Right lobe of liver (tissue), 6 donors: ENCODE data around the gene HSF2BP. TPM values are rescaled to one million over a fixed set of nuclear protein-coding genes. Genes with fewer than 3 reads are reported as not detected.

ENCODE experiments used
- ATAC-seq, 4 donors: fragments of 200-7000 bp; cut with Tn5 transposase; one replicate each; pipeline ENCODE4 v1.9.1; 2020; ENCODE audit warnings: mild to moderate bottlenecking in 4 of 4, moderate library complexity in 4 of 4
- DNase-seq, 3 donors: peaks; one replicate each; pipeline ENCODE4 v3.0.0-alpha.2; 2020
- H3K27ac ChIP-seq, 3 donors: fragments of 200-600 bp; one replicate each; pipeline ENCODE4 v1.8.0; 2022
- H3K27me3 ChIP-seq, 2 donors: fragments of 200-600 bp; one replicate each; pipeline ENCODE4 v1.8.0; 2022
- H3K36me3 ChIP-seq, 4 donors: fragments of 200-600 bp; sonication (generic) in 1 of 4; one replicate each; pipeline versions ENCODE4 v1.5.1 to v1.8.0; 2017 to 2022; ENCODE audit warnings: control low read depth in 1 of 4
- H3K4me1 ChIP-seq, 4 donors: fragments of 200-600 bp; sonication (generic) in 1 of 4; one replicate each; pipeline versions ENCODE4 v1.5.1 to v1.8.0; 2017 to 2022; ENCODE audit warnings: control low read depth in 1 of 4
- H3K4me3 ChIP-seq, 3 donors: fragments of 200-600 bp; one replicate each; pipeline ENCODE4 v1.8.0; 2022
- H3K9me3 ChIP-seq, 4 donors: fragments of 200-600 bp; sonication (generic) in 1 of 4; one replicate each; pipeline versions ENCODE4 v1.5.1 to v1.8.0; 2017 to 2022; ENCODE audit warnings: control low read depth in 1 of 4
- CTCF ChIP-seq, 4 donors: fragments of 200-600 bp in 3 of 4; fragments of 450-650 bp in 1 of 4; IDR thresholded peaks; one replicate each; pipeline versions ENCODE4 v1.5.1 to v1.8.0; 2016 to 2022; ENCODE audit warnings: antibody characterized with exemption in 4 of 4, mild to moderate bottlenecking in 2 of 4
- POLR2A ChIP-seq: fragments of 450-650 bp; IDR thresholded peaks from one replicate; pipeline ENCODE4 v1.6.1; 2017; ENCODE audit warnings: antibody characterized with exemption, mild to moderate bottlenecking
- WGBS: methylation state at CpG from one replicate; pipeline ENCODE4 v1.1.6; 2018; ENCODE audit warnings: low coverage, low lambda C conversion rate; ENCODE audit not compliant: insufficient coverage; ENCODE audit errors: missing lambda C conversion rate; 5-methylcytosine and 5-hydroxymethylcytosine counted together
- intact Hi-C, 2 donors: fragments of 100-400 bp; cut with DNase I; formaldehyde crosslinking; loops; one replicate each; pipeline versions ENCODE4 v1.11.2 to v1.14.1; 2022
- total RNA-seq, 6 experiments: library from RNA; depleted of rRNA in 2 of 6; stranded (reverse); fragments of >200 nt in 2 of 6; fragmentation: NEBNext Ultra II Directional in 3 of 6; extraction: Animal tissue kit (Norgen Biotek cat#: 25700) in 3 of 6; gene quantifications; one replicate each; pipeline versions ENCODE4 v1.1.0 to v1.2.4, GENCODE V29; 2016 to 2023
- donor health status: DM: no; HTN: yes; CAD: no.
- donor health status: DM: no; HTN: no; CAD: no.
- donor health status: DM: no; HTN: no; CAD: no.
- donor health status: DM: no; HTN: yes; CAD: no.
- donor health status: DM: no; HTN: yes; CAD: no.

Gene HSF2BP
- total RNA-seq, 6 experiments from 2014 or later, result 0.25 to 0.62 (median 0.37) TPM; not detected in 2

GRCh38 chr21:43658088-43658741 lies 1.1 kb downstream of the HSF2BP start:
- TF ChIP-seq CTCF (IDR thresholded peaks at IDR 0.05) (no peak), POLR2A (no peak)
- Histone ChIP-seq H3K4me3 (no peak overlapping the region), H3K36me3 (peaks cover 0 to 4% (median 0%) of the 10 kb centered on the region in 4 donors), H3K27ac (no peak overlapping the region), H3K9me3 (no peaks in the 10 kb centered on the region), H3K27me3 (no peaks in the 10 kb centered on the region), H3K4me1 (peaks cover 0 to 20% (median 3%) of the 10 kb centered on the region in 4 donors)
- ATAC-seq, result no peak
- DNase-seq, result no peak
- intact Hi-C loops, result no loop called here
- WGBS, result 93% methylated on average over 17 of the region's 48 CpGs

- intact Hi-C loops, result no loop called here
- ATAC-seq (peak in 2 of 4 donors; percentile 2 to 5), DNase-seq (peak in 1 of 3 donors; percentile 33)
- Histone ChIP-seq H3K27me3 (no peaks in the 10 kb centered on the region), H3K27ac (no peak overlapping the region), H3K4me3 (no peak overlapping the region), H3K36me3 (peaks cover 0 to 3% (median 0%) of the 10 kb centered on the region in 4 donors), H3K9me3 (no peaks in the 10 kb centered on the region), H3K4me1 (peaks cover 0 to 20% (median 3%) of the 10 kb centered on the region in 4 donors)
- TF ChIP-seq CTCF (IDR thresholded peaks at IDR 0.05), result no peak
- no peak for TF ChIP-seq POLR2A
- 59% methylated on average over 18 of the region's 46 CpGs for WGBS
Measured at GRCh38 chr21:43657355-43658087, 1.8 kb downstream of the HSF2BP start.

- TF ChIP-seq CTCF (IDR thresholded peaks at IDR 0.05) (no peak), POLR2A (no peak)
- H3K9me3 ChIP-seq, result no peaks in the 10 kb centered on the region
- H3K4me3 ChIP-seq, result no peak overlapping the region
- DNase-seq (no peak), ATAC-seq (no peak)
- intact Hi-C loops, result no loop called here
- H3K4me1 ChIP-seq, result peaks cover 0 to 11% (median 0%) of the 10 kb centered on the region in 4 donors
- WGBS, result 47% methylated on average over 6 of the region's 7 CpGs
- H3K27me3 ChIP-seq, result no peaks in the 10 kb centered on the region
- no peak overlapping the region for H3K27ac ChIP-seq
- no peaks in the 10 kb centered on the region for H3K36me3 ChIP-seq
Measured at GRCh38 chr21:43654806-43655489, 4.3 kb downstream of the HSF2BP start.

GRCh38 chr21:43653626-43654025 lies 5.7 kb downstream of the HSF2BP start:
- no peak overlapping the region for H3K27ac ChIP-seq
- H3K36me3 ChIP-seq, result no peaks in the 10 kb centered on the region
- H3K27me3 ChIP-seq, result no peaks in the 10 kb centered on the region
- peaks cover 0 to 5% (median 0%) of the 10 kb centered on the region in 4 donors for H3K4me1 ChIP-seq
- H3K9me3 ChIP-seq, result no peaks in the 10 kb centered on the region
- DNase-seq (no peak), ATAC-seq (no peak)
- H3K4me3 ChIP-seq, result no peak overlapping the region
- intact Hi-C loops, result no loop called here
- TF ChIP-seq POLR2A (no peak), CTCF (IDR thresholded peaks at IDR 0.05) (no peak)
- WGBS, result 97% methylated on average over 6 of the region's 6 CpGs
